HL-60 (cell line): ENCODE data around the gene PRDM16.

Source experiments
- DNase-seq, 2 experiments: peaks; one replicate each; pipeline ENCODE4 v3.0.0-alpha.2; 2010 to 2020; ENCODE audit warnings: low read depth in 1 of 2, low spot score in 1 of 2
- H3K27ac ChIP-seq: fragments of 250-450 bp; sonication (Bioruptor Pico); replicated peaks from 2 replicates; pipeline ENCODE4 v1.5.1; 2020; ENCODE audit warnings: mild to moderate bottlenecking, moderate library complexity
- H3K27me3 ChIP-seq: fragments of 250-450 bp; sonication (Bioruptor Pico); 2 replicates; pipeline ENCODE4 v1.5.1; 2021; ENCODE audit warnings: mild to moderate bottlenecking, moderate library complexity; ENCODE audit not compliant: insufficient read depth, poor library complexity, severe bottlenecking
- H3K4me3 ChIP-seq: replicated peaks from 2 replicates; pipeline ENCODE4 v1.5.1; 2011; ENCODE audit warnings: mild to moderate bottlenecking, control low read depth, low read length; ENCODE audit not compliant: insufficient read depth
- CTCF ChIP-seq: IDR thresholded peaks from one replicate; pipeline ENCODE4 v1.5.1; 2011; ENCODE audit warnings: low read length, control low read depth, inconsistent platforms; ENCODE audit not compliant: insufficient read depth
- GABPA ChIP-seq: IDR thresholded peaks from 2 replicates; pipeline ENCODE4 v1.6.1; 2012; ENCODE audit warnings: low read depth
- POLR2AphosphoS5 ChIP-seq: IDR thresholded peaks from 2 replicates; pipeline ENCODE4 v1.6.1; 2012; ENCODE audit warnings: low read depth
- REST ChIP-seq: IDR thresholded peaks from 2 replicates; pipeline ENCODE4 v1.6.1; 2012; ENCODE audit warnings: low read depth; ENCODE audit not compliant: insufficient replicate concordance
- SPI1 ChIP-seq: IDR thresholded peaks from 2 replicates; pipeline ENCODE4 v1.6.1; 2012; ENCODE audit warnings: low read depth, mild to moderate bottlenecking, borderline replicate concordance

PRDM16 gene

GRCh38 chr1:3222042-3222692 is 153.2 kb downstream of the PRDM16 start:
- Histone ChIP-seq H3K27ac (no peak overlapping the region), H3K4me3 (no peak overlapping the region), H3K27me3 (no peaks in the 10 kb centered on the region)
- no peak for TF ChIP-seq GABPA
- no peak for TF ChIP-seq CTCF
- TF ChIP-seq SPI1 = peak; percentile 90
- DNase-seq = peak in 1 of 2 experiments; percentile 25

- Histone ChIP-seq H3K4me3 (no peak overlapping the region), H3K27me3 (no peaks in the 10 kb centered on the region), H3K27ac (no peak overlapping the region)
- TF ChIP-seq POLR2AphosphoS5 (no peak), REST (no peak), GABPA (no peak), CTCF (no peak), SPI1 (no peak)
- DNase-seq = no peak
These were observed 156.7 kb downstream of the PRDM16 start for GRCh38 chr1:3225661-3226060.

- no peak for TF ChIP-seq GABPA
- TF ChIP-seq POLR2AphosphoS5 = no peak
- TF ChIP-seq CTCF = no peak
- TF ChIP-seq REST = no peak
- no peak for TF ChIP-seq SPI1
- H3K27me3 ChIP-seq = no peaks in the 10 kb centered on the region
These were observed 157.2 kb downstream of the PRDM16 start for GRCh38 chr1:3226191-3226590.

GRCh38 chr1:3226701-3227350 is 157.8 kb downstream of the PRDM16 start:
- no peak overlapping the region for H3K27ac ChIP-seq
- H3K27me3 ChIP-seq = no peaks in the 10 kb centered on the region
- TF ChIP-seq GABPA = no peak
- no peak for TF ChIP-seq REST
- TF ChIP-seq SPI1 = no peak
- DNase-seq = no peak
- no peak overlapping the region for H3K4me3 ChIP-seq

More at GRCh38 chr1:3226191-3226590, 157.2 kb downstream of the PRDM16 start:
- DNase-seq = no peak
- Histone ChIP-seq H3K4me3 (no peak overlapping the region), H3K27ac (no peak overlapping the region)
